Karpas-422 (cell line): Measurements from ENCODE around the gene SYT10. TPM values are rescaled to one million over a fixed set of nuclear protein-coding genes. Genes with fewer than 3 reads are reported as not detected.

Experiments
- DNase-seq: peaks from one replicate; pipeline ENCODE4 v3.0.0-alpha.2; 2015
- H2AFZ ChIP-seq: fragments of 200-600 bp; sonication (generic); 2 replicates; pipeline ENCODE4 v1.6.1; 2014; ENCODE audit warnings: antibody characterized with exemption, low read length, mixed read lengths
- H3K27ac ChIP-seq: fragments of 200-600 bp; sonication (generic); 2 replicates; pipeline ENCODE4 v1.5.1; 2014; ENCODE audit warnings: mild to moderate bottlenecking, low read length, moderate library complexity
- H3K27me3 ChIP-seq: fragments of 200-600 bp; sonication (generic); 2 replicates; pipeline ENCODE4 v1.6.1; 2014; ENCODE audit warnings: low read length, mixed read lengths
- H3K36me3 ChIP-seq: fragments of 200-600 bp; sonication (generic); 2 replicates; pipeline ENCODE4 v1.6.1; 2014; ENCODE audit warnings: low read length, mixed read lengths; ENCODE audit not compliant: insufficient read depth
- H3K4me1 ChIP-seq: fragments of 200-600 bp; sonication (generic); 2 replicates; pipeline ENCODE4 v1.6.1; 2014; ENCODE audit warnings: mild to moderate bottlenecking, low read length, mixed read lengths
- H3K4me2 ChIP-seq: fragments of 200-600 bp; sonication (generic); 2 replicates; pipeline ENCODE4 v1.6.1; 2014; ENCODE audit warnings: low read length, low read depth, mild to moderate bottlenecking; ENCODE audit not compliant: poor library complexity, severe bottlenecking
- H3K4me3 ChIP-seq: fragments of 200-600 bp; sonication (generic); 2 replicates; pipeline ENCODE4 v1.5.1; 2014; ENCODE audit warnings: mild to moderate bottlenecking, antibody characterized with exemption, low read length, mixed read lengths
- H3K79me2 ChIP-seq: fragments of 200-600 bp; sonication (generic); 2 replicates; pipeline ENCODE4 v1.6.1; 2014; ENCODE audit warnings: mild to moderate bottlenecking, low read length, mixed read lengths
- H3K9ac ChIP-seq: fragments of 200-600 bp; sonication (generic); 2 replicates; pipeline ENCODE4 v1.6.0; 2014; ENCODE audit warnings: low read length
- H3K9me2 ChIP-seq: fragments of 200-600 bp; sonication (generic), shearing (Covaris generic); replicated peaks from 2 replicates; pipeline ENCODE4 v1.6.0; 2014; ENCODE audit warnings: mild to moderate bottlenecking, low read length, moderate library complexity; ENCODE audit not compliant: insufficient read depth
- H3K9me3 ChIP-seq: fragments of 300-700, 200-600 bp; sonication (generic); 2 replicates; pipeline ENCODE4 v1.6.1; 2014; ENCODE audit warnings: low read length, mixed read lengths
- H4K20me1 ChIP-seq: fragments of 200-600 bp; sonication (generic); 2 replicates; pipeline ENCODE4 v1.6.1; 2014; ENCODE audit warnings: mild to moderate bottlenecking, antibody characterized with exemption, low read length, low read depth; ENCODE audit not compliant: insufficient read depth
- total RNA-seq: library from RNA; depleted of rRNA; stranded (reverse); fragments of >200 nt; shearing (Covaris generic); gene quantifications from 2 replicates; pipeline ENCODE4 v1.2.3, GENCODE V29; 2014; ENCODE audit warnings: low replicate concordance

The SYT10 gene
- total RNA-seq, 1 experiment from 2014 or later = not detected

GRCh38 chr12:33450480-33450879 is 10.9 kb upstream of the SYT10 start:
- DNase-seq = no peak
- no peaks in the 10 kb centered on the region for H3K36me3 ChIP-seq
- H3K27ac ChIP-seq = no peak overlapping the region
- H3K4me3 ChIP-seq = no peak overlapping the region
- no peak overlapping the region for H2AFZ ChIP-seq
- H3K4me1 ChIP-seq = no peaks in the 10 kb centered on the region
- no peaks in the 10 kb centered on the region for H3K9me2 ChIP-seq
- H3K27me3 ChIP-seq = no peaks in the 10 kb centered on the region
- H3K79me2 ChIP-seq = no peaks in the 10 kb centered on the region
- no peak overlapping the region for H3K9ac ChIP-seq
- no peak overlapping the region for H3K4me2 ChIP-seq
- H4K20me1 ChIP-seq = no peaks in the 10 kb centered on the region
- H3K9me3 ChIP-seq = peaks cover 7% of the 10 kb centered on the region

GRCh38 chr12:33440477-33440876 is 858 bp upstream of the SYT10 start:
- no peaks in the 10 kb centered on the region for H3K27me3 ChIP-seq
- no peaks in the 10 kb centered on the region for H3K79me2 ChIP-seq
- no peak overlapping the region for H3K4me3 ChIP-seq
- no peaks in the 10 kb centered on the region; the same call in 1 of the 2 replicates for H3K36me3 ChIP-seq
- peaks cover 6% of the 10 kb centered on the region for H3K9me3 ChIP-seq
- no peak overlapping the region for H3K4me2 ChIP-seq
- H2AFZ ChIP-seq = no peak overlapping the region
- H3K4me1 ChIP-seq = no peaks in the 10 kb centered on the region
- no peak overlapping the region for H3K27ac ChIP-seq
- no peak for DNase-seq
- H3K9ac ChIP-seq = no peak overlapping the region
- no peaks in the 10 kb centered on the region for H3K9me2 ChIP-seq
- no peaks in the 10 kb centered on the region for H4K20me1 ChIP-seq

GRCh38 chr12:33438851-33439586 is 600 bp downstream of the SYT10 start:
- H3K9ac ChIP-seq = no peak overlapping the region
- no peak overlapping the region for H3K4me2 ChIP-seq
- H3K79me2 ChIP-seq = no peaks in the 10 kb centered on the region
- no peaks in the 10 kb centered on the region; the same call in 1 of the 2 replicates for H3K36me3 ChIP-seq
- H3K27ac ChIP-seq = no peak overlapping the region
- peaks cover 6% of the 10 kb centered on the region for H3K9me3 ChIP-seq
- H3K27me3 ChIP-seq = no peaks in the 10 kb centered on the region
- no peak for DNase-seq
- H3K9me2 ChIP-seq = no peaks in the 10 kb centered on the region
- H3K4me1 ChIP-seq = no peaks in the 10 kb centered on the region
- no peak overlapping the region for H3K4me3 ChIP-seq
- H2AFZ ChIP-seq = no peak overlapping the region
- H4K20me1 ChIP-seq = no peaks in the 10 kb centered on the region

- H3K4me1 ChIP-seq = no peaks in the 10 kb centered on the region
- no peak overlapping the region for H3K9ac ChIP-seq
Observed at GRCh38 chr12:33438025-33438772, 1.4 kb downstream of the SYT10 start.

GRCh38 chr12:33437598-33437997 is 2.0 kb downstream of the SYT10 start:
- no peaks in the 10 kb centered on the region; the same call in 1 of the 2 replicates for H3K36me3 ChIP-seq
- H3K27ac ChIP-seq = no peak overlapping the region
- no peaks in the 10 kb centered on the region for H4K20me1 ChIP-seq
- no peak overlapping the region for H2AFZ ChIP-seq
- no peaks in the 10 kb centered on the region for H3K27me3 ChIP-seq
- no peak for DNase-seq
- no peak overlapping the region for H3K9ac ChIP-seq
- no peaks in the 10 kb centered on the region for H3K4me1 ChIP-seq
- no peaks in the 10 kb centered on the region for H3K79me2 ChIP-seq
- H3K9me2 ChIP-seq = no peaks in the 10 kb centered on the region
- H3K4me3 ChIP-seq = no peak overlapping the region
- no peak overlapping the region for H3K4me2 ChIP-seq
- H3K9me3 ChIP-seq = peaks cover 6% of the 10 kb centered on the region

More at GRCh38 chr12:33438025-33438772, 1.4 kb downstream of the SYT10 start:
- H3K4me3 ChIP-seq = no peak overlapping the region
- H3K36me3 ChIP-seq = no peaks in the 10 kb centered on the region; the same call in 1 of the 2 replicates
- no peaks in the 10 kb centered on the region for H3K79me2 ChIP-seq
- no peaks in the 10 kb centered on the region for H3K9me2 ChIP-seq
- no peak for DNase-seq
- H4K20me1 ChIP-seq = no peaks in the 10 kb centered on the region
- peaks cover 6% of the 10 kb centered on the region for H3K9me3 ChIP-seq
- H3K27ac ChIP-seq = no peak overlapping the region
- H3K4me2 ChIP-seq = no peak overlapping the region
- H2AFZ ChIP-seq = no peak overlapping the region
- H3K27me3 ChIP-seq = no peaks in the 10 kb centered on the region

GRCh38 chr12:33432992-33433391 is 6.6 kb downstream of the SYT10 start:
- no peak overlapping the region for H3K27ac ChIP-seq
- H2AFZ ChIP-seq = no peak overlapping the region
- no peaks in the 10 kb centered on the region for H3K4me1 ChIP-seq
- H3K4me3 ChIP-seq = no peak overlapping the region
- no peaks in the 10 kb centered on the region for H3K27me3 ChIP-seq
- DNase-seq = no peak
- no peaks in the 10 kb centered on the region for H3K9me2 ChIP-seq
- H3K9me3 ChIP-seq = no peaks in the 10 kb centered on the region; the same call in 1 of the 2 replicates
- no peaks in the 10 kb centered on the region for H3K79me2 ChIP-seq
- no peak overlapping the region for H3K4me2 ChIP-seq
- H4K20me1 ChIP-seq = no peaks in the 10 kb centered on the region
- no peaks in the 10 kb centered on the region for H3K36me3 ChIP-seq
- no peak overlapping the region for H3K9ac ChIP-seq

GRCh38 chr12:33431648-33432047 is 8.0 kb downstream of the SYT10 start:
- Histone ChIP-seq H3K9me3 (no peaks in the 10 kb centered on the region), H3K4me1 (no peaks in the 10 kb centered on the region), H3K27me3 (no peaks in the 10 kb centered on the region), H3K4me3 (no peak overlapping the region), H3K79me2 (no peaks in the 10 kb centered on the region), H3K27ac (no peak overlapping the region), H3K9ac (no peak overlapping the region), H4K20me1 (no peaks in the 10 kb centered on the region), H3K36me3 (no peaks in the 10 kb centered on the region), H2AFZ (no peak overlapping the region), H3K9me2 (no peaks in the 10 kb centered on the region), H3K4me2 (no peak overlapping the region)
- DNase-seq = no peak

GRCh38 chr12:33429468-33429867 is 10.2 kb downstream of the SYT10 start:
- no peaks in the 10 kb centered on the region for H3K9me3 ChIP-seq
- no peak overlapping the region for H3K27ac ChIP-seq
- no peak overlapping the region for H3K9ac ChIP-seq
- H3K27me3 ChIP-seq = no peaks in the 10 kb centered on the region
- DNase-seq = no peak
- no peaks in the 10 kb centered on the region for H3K36me3 ChIP-seq
- no peak overlapping the region for H2AFZ ChIP-seq
- no peaks in the 10 kb centered on the region for H3K4me1 ChIP-seq
- H3K9me2 ChIP-seq = no peaks in the 10 kb centered on the region
- H3K79me2 ChIP-seq = no peaks in the 10 kb centered on the region
- H3K4me2 ChIP-seq = no peak overlapping the region
- H3K4me3 ChIP-seq = no peak overlapping the region
- H4K20me1 ChIP-seq = no peaks in the 10 kb centered on the region
